ENCODE results near the gene GRIA4. TPM values are rescaled to one million over a fixed set of nuclear protein-coding genes. Genes with fewer than 3 reads are reported as not detected.

GRIA4 gene
- total and polyA plus RNA-seq, 12 donors: not detected

DNA sequence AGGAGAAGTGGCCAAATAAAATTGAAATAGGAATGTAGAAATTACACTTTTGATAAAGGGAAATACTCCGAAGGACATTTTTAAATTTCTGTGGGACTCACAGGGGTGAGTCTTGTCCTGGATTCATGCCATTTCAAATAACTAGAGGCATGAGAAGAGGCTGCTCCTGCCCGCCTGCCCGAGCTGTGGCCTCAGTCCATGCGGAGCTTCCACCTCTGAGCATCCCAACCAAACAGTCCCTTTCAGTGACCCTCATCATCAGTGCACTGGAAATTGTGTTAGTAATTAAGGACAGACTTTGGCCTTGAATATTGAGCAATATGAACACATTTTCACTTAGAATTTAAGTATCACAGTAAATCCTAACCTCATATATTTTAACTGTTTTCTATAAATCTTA, 25.6 kb downstream of the GRIA4 start:
- ATAC-seq: no peak
- intact Hi-C loops (cut with DNase I): no loop called here
- 67 to 69% methylated on average over 4 of the region's 4 CpGs for WGBS, 2 donors

DNA sequence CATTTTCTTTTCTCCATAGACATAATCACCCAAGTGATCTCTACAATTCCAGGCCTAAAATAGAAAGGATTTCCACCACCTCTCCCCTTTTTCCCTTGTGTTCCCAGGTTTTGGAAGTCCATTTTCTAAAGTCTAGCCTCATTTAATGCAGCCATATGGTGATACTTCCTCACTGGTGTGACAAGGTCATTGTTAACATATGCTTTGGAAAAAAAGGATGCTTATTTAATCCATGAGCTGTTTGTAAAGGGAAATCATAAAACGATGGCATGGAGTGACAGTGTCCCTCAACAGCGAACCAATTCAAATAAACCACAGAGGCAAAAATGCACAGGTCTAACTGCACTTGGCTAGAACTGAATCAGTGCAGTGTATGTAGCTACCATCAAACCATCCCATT, 26.6 kb downstream of the GRIA4 start:
- Histone ChIP-seq H3K27ac (no peak overlapping the region), H3K9me3 (no peaks in the 10 kb centered on the region), H3K4me1 (no peaks in the 10 kb centered on the region), H3K27me3 (no peaks in the 10 kb centered on the region), H3K4me3 (no peak overlapping the region), H3K36me3 (no peaks in the 10 kb centered on the region)
- intact Hi-C loops (cut with DNase I): no loop called here
- ATAC-seq (no peak), DNase-seq (no peak)
- 40 to 50% methylated on average over 2 of the region's 2 CpGs for WGBS, 2 donors
- TF ChIP-seq, protein P1, sequence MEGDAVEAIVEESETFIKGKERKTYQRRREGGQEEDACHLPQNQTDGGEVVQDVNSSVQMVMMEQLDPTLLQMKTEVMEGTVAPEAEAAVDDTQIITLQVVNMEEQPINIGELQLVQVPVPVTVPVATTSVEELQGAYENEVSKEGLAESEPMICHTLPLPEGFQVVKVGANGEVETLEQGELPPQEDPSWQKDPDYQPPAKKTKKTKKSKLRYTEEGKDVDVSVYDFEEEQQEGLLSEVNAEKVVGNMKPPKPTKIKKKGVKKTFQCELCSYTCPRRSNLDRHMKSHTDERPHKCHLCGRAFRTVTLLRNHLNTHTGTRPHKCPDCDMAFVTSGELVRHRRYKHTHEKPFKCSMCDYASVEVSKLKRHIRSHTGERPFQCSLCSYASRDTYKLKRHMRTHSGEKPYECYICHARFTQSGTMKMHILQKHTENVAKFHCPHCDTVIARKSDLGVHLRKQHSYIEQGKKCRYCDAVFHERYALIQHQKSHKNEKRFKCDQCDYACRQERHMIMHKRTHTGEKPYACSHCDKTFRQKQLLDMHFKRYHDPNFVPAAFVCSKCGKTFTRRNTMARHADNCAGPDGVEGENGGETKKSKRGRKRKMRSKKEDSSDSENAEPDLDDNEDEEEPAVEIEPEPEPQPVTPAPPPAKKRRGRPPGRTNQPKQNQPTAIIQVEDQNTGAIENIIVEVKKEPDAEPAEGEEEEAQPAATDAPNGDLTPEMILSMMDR (IDR thresholded peaks at IDR 0.05): no peak

More for the DNA sequence above, 25.6 kb downstream of the GRIA4 start:
- no peak for DNase-seq
- Histone ChIP-seq H3K27ac (no peak overlapping the region), H3K4me3 (no peak overlapping the region), H3K27me3 (no peaks in the 10 kb centered on the region), H3K9me3 (no peaks in the 10 kb centered on the region), H3K4me1 (no peaks in the 10 kb centered on the region), H3K36me3 (no peaks in the 10 kb centered on the region)
- TF ChIP-seq, protein P1 (IDR thresholded peaks at IDR 0.05): no peak

DNA sequence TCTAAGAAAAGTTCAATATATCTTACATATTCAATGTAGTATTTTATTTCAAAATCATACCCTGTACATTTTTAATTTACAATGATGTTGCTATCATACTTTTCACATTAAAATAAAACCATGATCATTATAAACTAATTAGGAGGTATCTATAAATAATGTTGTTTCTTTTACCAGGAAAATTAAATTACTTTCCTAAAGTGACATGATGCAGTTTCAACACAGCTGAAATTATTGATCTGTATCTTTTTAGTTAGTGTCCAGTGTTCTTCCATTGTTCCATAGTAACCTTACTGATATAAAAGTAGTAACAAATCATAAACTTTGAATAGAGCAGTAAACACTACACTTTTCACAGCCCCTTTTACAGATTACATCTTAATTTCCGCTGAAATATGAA, 29.7 kb downstream of the GRIA4 start:
- no peak overlapping the region for H3K4me3 ChIP-seq
- WGBS, 2 donors: 85 to 98% methylated on average over 1 of the region's 1 CpG
- intact Hi-C loops (cut with DNase I): no loop called here
- no peaks in the 10 kb centered on the region for H3K9me3 ChIP-seq
- no peaks in the 10 kb centered on the region for H3K4me1 ChIP-seq
- TF ChIP-seq, protein P1 (IDR thresholded peaks at IDR 0.05): no peak
- ATAC-seq: no peak
- DNase-seq: no peak
- H3K27me3 ChIP-seq: no peaks in the 10 kb centered on the region
- H3K27ac ChIP-seq: no peak overlapping the region
- H3K36me3 ChIP-seq: no peaks in the 10 kb centered on the region

DNA sequence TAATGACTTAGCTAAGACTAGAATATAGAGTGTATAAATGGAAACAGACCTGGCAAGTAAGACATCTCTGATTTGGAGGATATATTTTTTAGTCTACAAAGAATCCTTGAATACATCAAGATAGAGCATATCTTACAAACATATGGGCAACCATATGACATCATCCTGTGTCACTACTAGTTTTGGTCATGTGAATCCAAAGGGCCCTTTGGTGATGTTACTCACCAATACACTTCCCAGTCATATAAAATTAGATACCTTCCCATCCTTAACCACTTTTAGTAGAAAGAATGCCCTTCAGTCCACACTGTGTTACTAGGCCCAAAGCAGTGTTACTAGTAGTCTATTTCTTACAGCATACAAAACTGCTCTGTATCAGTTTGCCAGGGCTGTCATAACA, 31.6 kb downstream of the GRIA4 start:
- Histone ChIP-seq H3K27ac (no peak overlapping the region), H3K36me3 (no peaks in the 10 kb centered on the region), H3K9me3 (peaks cover 0 to 6% (median 0%) of the 10 kb centered on the region in 11 donors), H3K4me1 (no peaks in the 10 kb centered on the region), H3K4me3 (no peak overlapping the region), H3K27me3 (no peaks in the 10 kb centered on the region)
- intact Hi-C loops (cut with DNase I): loop anchor here in 2 of 10 donors (10.0 kb wide), 2 partner anchors 63 to 427 kb away; no protein-coding TSS in a partner anchor
- ATAC-seq (no peak), DNase-seq (no peak)
- TF ChIP-seq, protein P1 (IDR thresholded peaks at IDR 0.05): no peak
